Measurements from ENCODE around the gene RAP2B. TPM values are rescaled to one million over a fixed set of nuclear protein-coding genes. Genes with fewer than 3 reads are reported as not detected.

RAP2B gene
- total and polyA plus RNA-seq, 2 donors (not counting 1 experiment from before 2014, with no cell fraction given) = 8.7 to 27.1 TPM

- peak in 1 of 2 donors; percentile 40 for DNase-seq (ENCODE audit: low read depth in 2 of 2)
- no peaks in the 10 kb centered on the region for H4K20me1 ChIP-seq (ENCODE audit: control insufficient read depth, extremely low read depth, insufficient read depth, low read length)
- no peak for TF ChIP-seq CTCF (conservative IDR thresholded peaks at IDR 0.05 in 1 of 2, IDR thresholded peaks at IDR 0.05 in 1 of 2; ENCODE audit: low read depth in 1 of 2, low read length in 2 of 2)
- no peak for TF ChIP-seq EZH2 (IDR thresholded peaks at IDR 0.05; ENCODE audit: low read length, missing control alignments)
- H3K79me2 ChIP-seq (ENCODE audit: control insufficient read depth, insufficient read depth, low read length) = peaks cover 60% of the 10 kb centered on the region
- H3K36me3 ChIP-seq (ENCODE audit: control insufficient read depth, insufficient read depth, low read length) = no peaks in the 10 kb centered on the region
- no peak overlapping the region for H2AFZ ChIP-seq (ENCODE audit: low read length)
- no peaks in the 10 kb centered on the region for H3K27me3 ChIP-seq (ENCODE audit: control insufficient read depth, insufficient read depth, low read length)
- H3K4me1 ChIP-seq (ENCODE audit: control insufficient read depth, extremely low read depth, insufficient read depth, low read length) = peaks cover 2% of the 10 kb centered on the region
- peak overlapping the region; percentile 87 for H3K4me2 ChIP-seq (ENCODE audit: extremely low read depth, insufficient read depth, low read length)
- H3K9ac ChIP-seq (ENCODE audit: insufficient read depth, low read length) = peak overlapping the region; percentile 40
- no peaks in the 10 kb centered on the region for H3K9me3 ChIP-seq (ENCODE audit: control insufficient read depth, insufficient read depth, low read depth, low read length)
- peak overlapping the region; percentile 62 to 97 (median 95) for H3K4me3 ChIP-seq (replicated peaks in 1 of 4; ENCODE audit: control extremely low read depth in 1 of 4, insufficient read depth in 1 of 4, low read depth in 3 of 4, low read length in 4 of 4)
- peak overlapping the region; percentile 72 for H3K27ac ChIP-seq (ENCODE audit: insufficient read depth, low read length)
Measured at GRCh38 chr3:153163756-153164550, 1.9 kb downstream of the RAP2B start.

- peak; percentile 12 to 65 for DNase-seq (ENCODE audit: low read depth in 2 of 2)
- Histone ChIP-seq H3K9me3 (ENCODE audit: control insufficient read depth, insufficient read depth, low read depth, low read length) (no peaks in the 10 kb centered on the region), H3K4me2 (ENCODE audit: extremely low read depth, insufficient read depth, low read length) (peak overlapping the region; percentile 87), H3K4me3 (replicated peaks in 1 of 4; ENCODE audit: control extremely low read depth in 1 of 4, insufficient read depth in 1 of 4, low read depth in 3 of 4, low read length in 4 of 4) (peak overlapping the region; percentile 62 to 97 (median 95)), H2AFZ (ENCODE audit: low read length) (no peak overlapping the region), H3K4me1 (ENCODE audit: control insufficient read depth, extremely low read depth, insufficient read depth, low read length) (peaks cover 2% of the 10 kb centered on the region), H4K20me1 (ENCODE audit: control insufficient read depth, extremely low read depth, insufficient read depth, low read length) (no peaks in the 10 kb centered on the region), H3K27ac (ENCODE audit: insufficient read depth, low read length) (no peak overlapping the region), H3K27me3 (ENCODE audit: control insufficient read depth, insufficient read depth, low read length) (no peaks in the 10 kb centered on the region), H3K36me3 (ENCODE audit: control insufficient read depth, insufficient read depth, low read length) (no peaks in the 10 kb centered on the region), H3K79me2 (ENCODE audit: control insufficient read depth, insufficient read depth, low read length) (peaks cover 60% of the 10 kb centered on the region), H3K9ac (ENCODE audit: insufficient read depth, low read length) (no peak overlapping the region)
- peak in 1 of 2 donors; percentile 44 for TF ChIP-seq CTCF (conservative IDR thresholded peaks at IDR 0.05 in 1 of 2, IDR thresholded peaks at IDR 0.05 in 1 of 2; ENCODE audit: low read depth in 1 of 2, low read length in 2 of 2)
- TF ChIP-seq EZH2 (IDR thresholded peaks at IDR 0.05; ENCODE audit: low read length, missing control alignments) = no peak
Measured at GRCh38 chr3:153165261-153165681, 3.2 kb downstream of the RAP2B start.

GRCh38 chr3:153166206-153166605 is 4.2 kb downstream of the RAP2B start:
- Histone ChIP-seq H3K27me3 (ENCODE audit: control insufficient read depth, insufficient read depth, low read length) (no peaks in the 10 kb centered on the region), H3K79me2 (ENCODE audit: control insufficient read depth, insufficient read depth, low read length) (peaks cover 60% of the 10 kb centered on the region), H3K36me3 (ENCODE audit: control insufficient read depth, insufficient read depth, low read length) (no peaks in the 10 kb centered on the region), H3K4me3 (replicated peaks in 1 of 4; ENCODE audit: control extremely low read depth in 1 of 4, insufficient read depth in 1 of 4, low read depth in 3 of 4, low read length in 4 of 4) (peak overlapping the region; percentile 22 to 97 (median 79)), H4K20me1 (ENCODE audit: control insufficient read depth, extremely low read depth, insufficient read depth, low read length) (no peaks in the 10 kb centered on the region), H2AFZ (ENCODE audit: low read length) (no peak overlapping the region), H3K4me2 (ENCODE audit: extremely low read depth, insufficient read depth, low read length) (peak overlapping the region; percentile 87), H3K27ac (ENCODE audit: insufficient read depth, low read length) (no peak overlapping the region), H3K4me1 (ENCODE audit: control insufficient read depth, extremely low read depth, insufficient read depth, low read length) (peaks cover 2% of the 10 kb centered on the region), H3K9me3 (ENCODE audit: control insufficient read depth, insufficient read depth, low read depth, low read length) (no peaks in the 10 kb centered on the region), H3K9ac (ENCODE audit: insufficient read depth, low read length) (no peak overlapping the region)
- no peak for TF ChIP-seq CTCF (conservative IDR thresholded peaks at IDR 0.05 in 1 of 2, IDR thresholded peaks at IDR 0.05 in 1 of 2; ENCODE audit: low read depth in 1 of 2, low read length in 2 of 2)
- no peak for TF ChIP-seq EZH2 (IDR thresholded peaks at IDR 0.05; ENCODE audit: low read length, missing control alignments)
- peak in 1 of 2 donors; percentile 44 for DNase-seq (ENCODE audit: low read depth in 2 of 2)
